ENCODE results near the gene PCDHB14. TPM values are rescaled to one million over a fixed set of nuclear protein-coding genes. Genes with fewer than 3 reads are reported as not detected.
A peak's percentile ranks its signal among the peaks of the same experiment; 100 is the strongest.
"Not testable (repeated sequence)": the region's sequence is repeated elsewhere in the genome, so short reads cannot be mapped to it uniquely, and the experiment has no call there.

PCDHB14 gene
- total and polyA plus RNA-seq, 8 donors: 0.31 to 6.4 (median 1.3) TPM; not detected in 1

DNA sequence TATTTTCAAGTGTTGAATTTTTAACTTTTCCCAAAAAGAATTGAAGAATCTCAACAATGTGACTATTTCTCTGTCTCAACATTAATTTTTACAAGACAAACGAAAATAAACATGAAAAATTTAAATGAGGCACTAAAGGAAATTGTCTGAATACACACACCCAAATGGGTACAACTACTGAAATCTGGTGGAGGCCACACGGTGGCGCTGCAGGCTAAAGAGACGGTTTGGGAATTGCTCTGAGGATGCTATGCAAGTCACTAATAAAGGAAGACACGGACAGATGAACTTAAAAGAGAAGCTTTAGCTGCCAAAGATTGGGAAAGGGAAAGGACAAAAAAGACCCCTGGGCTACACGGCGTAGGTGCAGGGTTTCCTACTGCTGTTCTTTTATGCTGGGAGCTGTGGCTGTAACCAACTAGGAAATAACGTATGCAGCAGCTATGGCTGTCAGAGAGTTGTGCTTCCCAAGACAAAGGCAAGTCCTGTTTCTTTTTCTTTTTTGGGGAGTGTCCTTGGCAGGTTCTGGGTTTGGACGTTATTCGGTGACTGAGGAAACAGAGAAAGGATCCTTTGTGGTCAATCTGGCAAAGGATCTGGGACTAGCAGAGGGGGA lies 30.9 kb upstream of the PCDHB14 start, which contains the start of gene PCDHB10:
Gene PCDHB10, plus strand, starts transcription at position 244 of the 616 bp plus-strand sequence. Its CDS starts 200 bp downstream, at position 444.
- peak in 1 of 2 donors; percentile 37 for DNase-seq
- Histone ChIP-seq H3K36me3 (no peaks in the 10 kb centered on the region), H3K9me3 (peaks cover 11 to 87% (median 78%) of the 10 kb centered on the region in 4 donors), H3K4me3 (no peak within 1 kb of the TSS), H3K4me1 (no peaks in the 10 kb centered on the region), H3K27me3 (peaks cover 0 to 42% (median 3%) of the 10 kb centered on the region in 3 donors), H3K27ac (no peak within 1 kb of the TSS)
- 7 to 12% (median 10%) methylated on average over 10 of the region's 10 CpGs for WGBS, 5 donors
- TF ChIP-seq CTCF (IDR thresholded peaks at IDR 0.05) (peak in 1 of 7 experiments; percentile 11), EP300 (IDR thresholded peaks at IDR 0.05) (no peak), POLR2A (IDR thresholded peaks at IDR 0.05) (no peak)
- intact Hi-C loops (cut with DNase I; ENCODE audit: low total_unique reads): no loop called here

GRCh38 chr5:141194332-141194731 lies 28.8 kb upstream of the PCDHB14 start:
- intact Hi-C loops (cut with DNase I; ENCODE audit: low total_unique reads); H3K4me1 ChIP-seq; H3K36me3 ChIP-seq; DNase-seq; H3K4me3 ChIP-seq; H3K27ac ChIP-seq: not testable (repeated sequence)
- WGBS, 5 donors: 24 to 59% (median 38%) methylated on average over 8 to 16 of the region's 37 CpGs
- H3K27me3 ChIP-seq: peaks cover 0 to 34% (median 3%) of the 10 kb centered on the region in 3 donors
- H3K9me3 ChIP-seq: peaks cover 13 to 89% (median 79%) of the 10 kb centered on the region in 4 donors

- Histone ChIP-seq H3K4me1 (no peaks in the 10 kb centered on the region), H3K9me3 (peaks cover 12 to 88% (median 79%) of the 10 kb centered on the region in 4 donors), H3K27me3 (peaks cover 0 to 40% (median 0%) of the 10 kb centered on the region in 3 donors), H3K27ac (no peak overlapping the region), H3K36me3 (no peaks in the 10 kb centered on the region), H3K4me3 (no peak overlapping the region)
- TF ChIP-seq POLR2AphosphoS5 (IDR thresholded peaks at IDR 0.05): no peak
- DNase-seq: no peak
- intact Hi-C loops (cut with DNase I; ENCODE audit: low total_unique reads): no loop called here
- WGBS, 5 donors: 19 to 56% (median 34%) methylated on average over 3 of the region's 3 CpGs
Measured at GRCh38 chr5:141196363-141196762, 26.8 kb upstream of the PCDHB14 start.

DNA sequence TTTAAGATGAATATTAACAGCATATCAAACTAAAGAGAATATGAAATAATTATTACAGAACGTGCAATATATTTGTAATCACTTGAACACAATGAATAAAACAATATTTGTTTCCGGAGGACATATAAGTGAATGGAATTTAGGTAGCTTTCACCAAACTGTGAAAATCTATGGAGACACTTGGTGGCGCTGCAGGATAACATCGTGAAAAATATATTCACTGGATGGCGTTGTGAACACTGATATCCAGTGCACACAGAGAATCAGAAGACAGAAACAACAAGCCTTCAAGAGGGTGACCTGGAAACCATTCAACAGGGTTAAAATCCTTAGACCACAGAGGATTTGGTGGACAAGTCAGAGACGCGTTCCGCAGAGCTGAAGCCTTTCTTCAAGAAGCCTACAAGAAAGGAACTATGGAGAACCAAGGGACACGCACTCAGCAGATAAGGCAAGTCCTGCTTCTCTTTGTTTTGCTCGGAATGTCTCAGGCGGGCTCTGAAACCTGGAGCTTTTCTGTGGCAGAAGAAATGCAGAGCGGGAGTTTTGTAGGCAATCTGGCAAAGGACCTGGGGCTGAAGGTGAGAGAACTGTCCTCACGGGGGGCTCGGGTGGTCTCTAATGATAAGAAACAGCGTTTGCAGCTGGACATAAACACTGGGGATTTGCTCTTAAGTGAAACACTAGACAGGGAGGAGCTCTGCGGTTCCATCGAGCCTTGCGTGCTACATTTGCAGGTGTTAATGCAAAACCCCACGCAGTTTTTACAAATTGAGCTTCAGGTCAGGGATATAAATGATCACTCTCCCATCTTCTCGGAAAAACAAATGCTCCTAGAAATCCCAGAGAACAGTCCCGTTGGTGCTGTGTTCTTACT lies 23.5 kb upstream of the PCDHB14 start, which contains the start of gene PCDHB11:
Gene PCDHB11, plus strand, starts transcription at position 269 of the 877 bp plus-strand sequence. Its CDS starts 148 bp downstream, at position 417.
- TF ChIP-seq CTCF (IDR thresholded peaks at IDR 0.05): no peak
- intact Hi-C loops (cut with DNase I; ENCODE audit: low total_unique reads): no loop called here
- no peak within 1 kb of the TSS for H3K27ac ChIP-seq
- peak in 1 of 2 donors; percentile 18 for DNase-seq
- peaks cover 0 to 38% (median 0%) of the 10 kb centered on the region in 3 donors for H3K27me3 ChIP-seq
- 28 to 47% (median 38%) methylated on average over 21 of the region's 21 CpGs for WGBS, 5 donors
- peaks cover 0 to 4% (median 0%) of the 10 kb centered on the region in 4 donors for H3K36me3 ChIP-seq
- peaks cover 16 to 92% (median 79%) of the 10 kb centered on the region in 4 donors for H3K9me3 ChIP-seq
- H3K4me1 ChIP-seq: no peaks in the 10 kb centered on the region
- peak within 1 kb of the TSS in 1 of 4 donors; percentile 1 for H3K4me3 ChIP-seq

GRCh38 chr5:141201126-141201525 lies 22.0 kb upstream of the PCDHB14 start:
- H3K36me3 ChIP-seq; intact Hi-C loops (cut with DNase I; ENCODE audit: low total_unique reads); H3K4me3 ChIP-seq; DNase-seq; H3K27ac ChIP-seq; H3K4me1 ChIP-seq: not testable (repeated sequence)
- 12 to 59% (median 27%) methylated on average over 9 to 25 of the region's 38 CpGs for WGBS, 5 donors
- peaks cover 16 to 94% (median 75%) of the 10 kb centered on the region in 4 donors for H3K9me3 ChIP-seq
- H3K27me3 ChIP-seq: peaks cover 0 to 35% (median 0%) of the 10 kb centered on the region in 3 donors

- DNase-seq; intact Hi-C loops (cut with DNase I; ENCODE audit: low total_unique reads); H3K4me3 ChIP-seq; H3K4me1 ChIP-seq; H3K27ac ChIP-seq; H3K36me3 ChIP-seq: not testable (repeated sequence)
- 24 to 48% (median 35%) methylated on average over 8 to 28 of the region's 35 CpGs for WGBS, 5 donors
- H3K27me3 ChIP-seq: peaks cover 0 to 35% (median 0%) of the 10 kb centered on the region in 3 donors
- peaks cover 16 to 93% (median 73%) of the 10 kb centered on the region in 4 donors for H3K9me3 ChIP-seq
Measured at GRCh38 chr5:141201646-141202045, 21.5 kb upstream of the PCDHB14 start.
